Neutrophil (primary cell): ENCODE results near the gene CD47.

Experiments
- H3K27ac ChIP-seq: fragments of 200-600 bp; sonication (generic); 2 replicates; pipeline ENCODE4 v1.5.1; 2016; ENCODE audit warnings: mild to moderate bottlenecking, moderate library complexity
- H3K27me3 ChIP-seq: fragments of 200-600 bp; sonication (generic); 2 replicates; pipeline ENCODE4 v1.6.0; 2016; ENCODE audit warnings: mild to moderate bottlenecking
- H3K36me3 ChIP-seq: fragments of 200-600 bp; sonication (generic); 2 replicates; pipeline ENCODE4 v1.5.1; 2017
- H3K4me1 ChIP-seq, 2 experiments: fragments of 200-600 bp in 1 of 2; sonication (generic) in 1 of 2; 1 replicate in 1 of 2; 2 replicates in 1 of 2; pipeline versions ENCODE4 v1.5.1 to v1.6.1; 2013 to 2016; ENCODE audit warnings: low read depth in 1 of 2, low read length in 1 of 2, mild to moderate bottlenecking in 1 of 2, moderate library complexity in 1 of 2; ENCODE audit not compliant: control insufficient read depth in 1 of 2, insufficient read depth in 1 of 2
- H3K4me3 ChIP-seq, 2 experiments: fragments of 200-600 bp in 1 of 2; sonication (generic) in 1 of 2; 1 replicate in 1 of 2; 2 replicates in 1 of 2; pipeline ENCODE4 v1.5.1; 2013 to 2016; ENCODE audit warnings: low read depth in 1 of 2, low read length in 1 of 2, mild to moderate bottlenecking in 1 of 2, moderate library complexity in 1 of 2
- H3K9me3 ChIP-seq: fragments of 200-600 bp; sonication (generic); 2 replicates; pipeline ENCODE4 v1.5.1; 2016
- TF ChIP-seq, protein P1 (sequence below): fragments of 200-600 bp; sonication (generic); IDR thresholded peaks from 2 replicates; pipeline ENCODE4 v1.5.1; 2016; ENCODE audit warnings: antibody characterized with exemption

The CD47 gene

GRCh38 chr3:108090701-108091497, at the start of gene CD47:
Gene CD47 (minus strand): TSS chr3:108091031. CDS start chr3:108090908, 123 bp downstream.
- H3K27me3 ChIP-seq, result no peaks in the 10 kb centered on the region
- peak within 1 kb of the TSS; percentile 96 for H3K27ac ChIP-seq
- no peaks in the 10 kb centered on the region for H3K9me3 ChIP-seq
- peaks cover 43 to 47% of the 10 kb centered on the region in 2 experiments for H3K4me1 ChIP-seq
- H3K36me3 ChIP-seq, result no peaks in the 10 kb centered on the region
- peak within 1 kb of the TSS; percentile 90 to 97 for H3K4me3 ChIP-seq
- TF ChIP-seq, protein P1, sequence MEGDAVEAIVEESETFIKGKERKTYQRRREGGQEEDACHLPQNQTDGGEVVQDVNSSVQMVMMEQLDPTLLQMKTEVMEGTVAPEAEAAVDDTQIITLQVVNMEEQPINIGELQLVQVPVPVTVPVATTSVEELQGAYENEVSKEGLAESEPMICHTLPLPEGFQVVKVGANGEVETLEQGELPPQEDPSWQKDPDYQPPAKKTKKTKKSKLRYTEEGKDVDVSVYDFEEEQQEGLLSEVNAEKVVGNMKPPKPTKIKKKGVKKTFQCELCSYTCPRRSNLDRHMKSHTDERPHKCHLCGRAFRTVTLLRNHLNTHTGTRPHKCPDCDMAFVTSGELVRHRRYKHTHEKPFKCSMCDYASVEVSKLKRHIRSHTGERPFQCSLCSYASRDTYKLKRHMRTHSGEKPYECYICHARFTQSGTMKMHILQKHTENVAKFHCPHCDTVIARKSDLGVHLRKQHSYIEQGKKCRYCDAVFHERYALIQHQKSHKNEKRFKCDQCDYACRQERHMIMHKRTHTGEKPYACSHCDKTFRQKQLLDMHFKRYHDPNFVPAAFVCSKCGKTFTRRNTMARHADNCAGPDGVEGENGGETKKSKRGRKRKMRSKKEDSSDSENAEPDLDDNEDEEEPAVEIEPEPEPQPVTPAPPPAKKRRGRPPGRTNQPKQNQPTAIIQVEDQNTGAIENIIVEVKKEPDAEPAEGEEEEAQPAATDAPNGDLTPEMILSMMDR, result peak; percentile 39

GRCh38 chr3:108137460-108137814, 46.6 kb upstream of the CD47 start:
- no peaks in the 10 kb centered on the region for H3K9me3 ChIP-seq
- no peaks in the 10 kb centered on the region for H3K27me3 ChIP-seq
- TF ChIP-seq, protein P1, result no peak
- H3K27ac ChIP-seq, result no peak overlapping the region
- H3K4me1 ChIP-seq, result peaks cover 12 to 14% of the 10 kb centered on the region in 2 experiments
- H3K4me3 ChIP-seq, result no peak overlapping the region
- H3K36me3 ChIP-seq, result no peaks in the 10 kb centered on the region

GRCh38 chr3:108136561-108137459, 46.0 kb upstream of the CD47 start:
- no peaks in the 10 kb centered on the region for H3K36me3 ChIP-seq
- H3K27ac ChIP-seq, result no peak overlapping the region
- H3K9me3 ChIP-seq, result no peaks in the 10 kb centered on the region
- TF ChIP-seq, protein P1, result no peak
- H3K27me3 ChIP-seq, result no peaks in the 10 kb centered on the region
- H3K4me1 ChIP-seq, result peaks cover 18 to 20% of the 10 kb centered on the region in 2 experiments
- no peak overlapping the region for H3K4me3 ChIP-seq

DNA sequence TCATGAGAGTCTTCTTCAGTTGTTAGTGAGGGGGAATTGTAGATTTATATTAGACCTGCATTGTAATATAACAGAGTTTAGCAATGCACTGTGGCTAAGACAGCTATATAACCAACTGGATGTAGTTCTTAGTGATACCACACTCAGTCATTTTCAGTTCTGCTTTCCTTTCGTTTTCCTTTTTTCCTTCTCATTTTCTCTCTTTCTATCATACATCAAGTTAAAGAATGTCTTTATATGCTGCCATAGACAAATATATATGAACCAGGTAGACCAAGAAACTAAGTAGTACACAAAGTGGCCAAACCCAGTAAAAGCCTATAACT, 43.7 kb upstream of the CD47 start:
- TF ChIP-seq, protein P1, result no peak
- peak overlapping the region; percentile 3 for H3K27ac ChIP-seq
- no peak overlapping the region for H3K4me3 ChIP-seq
- peaks cover 24 to 26% of the 10 kb centered on the region in 2 experiments for H3K4me1 ChIP-seq
- no peaks in the 10 kb centered on the region for H3K27me3 ChIP-seq
- H3K9me3 ChIP-seq, result no peaks in the 10 kb centered on the region
- H3K36me3 ChIP-seq, result no peaks in the 10 kb centered on the region

DNA sequence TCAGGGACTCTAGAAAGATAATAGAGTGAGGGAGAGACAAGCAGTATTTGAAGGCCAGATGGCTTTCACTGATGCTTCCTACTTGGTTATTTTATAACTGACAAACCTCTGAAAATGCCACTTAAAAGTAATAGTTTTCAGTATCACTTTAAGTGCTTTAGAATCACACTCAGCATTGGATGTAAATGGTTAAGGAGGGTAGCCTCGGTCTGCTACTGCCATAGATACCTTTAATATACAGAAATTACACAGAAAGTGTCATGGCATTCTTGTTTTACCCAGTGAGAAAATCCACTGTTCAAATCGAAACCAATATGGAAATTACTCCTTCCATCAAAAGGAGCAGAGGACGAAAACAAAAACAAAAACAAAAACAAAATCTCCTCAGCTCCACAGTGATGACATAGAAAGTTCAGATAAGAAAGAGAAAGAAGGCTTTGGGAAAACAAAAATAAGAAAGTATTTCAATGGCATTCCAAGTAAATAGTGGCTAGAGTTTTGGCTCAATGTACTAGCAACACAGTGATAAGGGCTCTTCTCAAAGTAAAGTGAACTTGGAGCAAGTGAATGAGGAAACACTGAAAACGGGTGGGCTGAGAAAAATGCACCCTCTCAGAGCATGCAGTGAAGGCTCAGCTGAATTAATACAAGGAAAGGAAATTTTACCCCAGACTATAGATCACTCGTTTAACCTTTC, 43.2 kb upstream of the CD47 start:
- TF ChIP-seq, protein P1, result no peak
- Histone ChIP-seq H3K27ac (peak overlapping the region; percentile 80), H3K4me1 (peaks cover 24 to 26% of the 10 kb centered on the region in 2 experiments), H3K27me3 (no peaks in the 10 kb centered on the region), H3K4me3 (no peak overlapping the region), H3K9me3 (no peaks in the 10 kb centered on the region), H3K36me3 (no peaks in the 10 kb centered on the region)
